GM18526 (cell line): Measurements from ENCODE around the gene PXMP2.

Source experiments
- POLR2A ChIP-seq: IDR thresholded peaks from 3 replicates; pipeline ENCODE4 v1.6.1; 2011; ENCODE audit not compliant: insufficient read length; ENCODE audit errors: extremely low read depth

The PXMP2 gene

DNA sequence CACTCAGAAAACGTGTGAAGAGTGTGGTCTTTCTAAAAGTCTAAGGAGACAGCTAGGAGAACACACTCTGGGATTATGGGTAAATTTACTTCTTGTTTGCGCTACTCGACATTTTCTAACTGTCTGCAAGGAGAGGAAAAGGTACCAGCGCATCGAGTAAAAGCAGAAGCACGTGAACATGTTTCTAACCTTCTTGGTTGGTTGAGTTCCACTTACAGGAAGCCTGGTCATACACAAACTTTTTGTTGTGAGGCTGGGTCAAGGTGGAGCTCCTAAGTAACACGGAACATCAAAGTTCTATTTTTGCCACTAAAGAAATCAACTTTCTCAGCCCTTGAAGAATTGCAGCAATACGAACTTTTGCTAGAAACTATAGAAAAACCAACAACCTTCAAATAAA, 54.2 kb downstream of the PXMP2 start:
- no peak for TF ChIP-seq POLR2A

DNA sequence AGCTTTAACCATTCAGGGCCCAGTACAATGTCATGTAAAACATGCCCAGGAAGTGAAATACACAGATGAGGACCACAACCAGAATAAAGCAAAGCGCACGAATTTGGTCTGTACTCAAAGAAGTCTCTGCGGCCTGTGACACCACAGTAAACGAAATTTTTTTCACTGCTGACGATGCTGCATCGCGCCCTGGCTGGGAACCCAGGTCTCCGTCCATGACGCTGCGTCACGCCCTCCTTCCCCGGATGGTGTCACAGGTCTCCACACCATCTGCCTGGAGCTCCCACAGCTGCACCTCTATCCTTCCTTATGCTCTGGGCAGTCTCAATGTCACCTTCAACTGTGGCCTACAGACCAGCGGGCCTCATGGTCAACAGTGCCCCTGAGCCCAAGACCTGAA, 56.4 kb downstream of the PXMP2 start:
- TF ChIP-seq POLR2A = no peak

DNA sequence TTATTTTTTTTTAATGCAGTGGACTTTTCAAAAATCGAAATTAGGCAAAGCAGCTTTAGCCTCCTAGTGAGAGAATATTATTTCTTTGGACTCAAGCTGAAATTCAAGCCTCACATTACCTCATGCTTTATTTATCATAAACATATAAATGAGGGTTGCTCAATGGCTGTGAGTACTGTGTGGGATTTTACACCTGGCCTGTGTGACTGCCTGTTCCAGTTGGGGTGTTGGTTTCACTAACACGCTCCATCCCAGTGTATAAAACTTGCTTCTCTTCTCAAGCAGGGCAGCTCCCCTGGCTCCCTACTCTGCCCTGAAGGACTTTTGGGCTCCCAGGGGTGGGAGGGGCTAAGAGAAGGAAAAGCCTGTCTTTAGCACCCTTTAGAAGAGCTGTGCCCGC, 59.2 kb downstream of the PXMP2 start:
- TF ChIP-seq POLR2A = no peak

DNA sequence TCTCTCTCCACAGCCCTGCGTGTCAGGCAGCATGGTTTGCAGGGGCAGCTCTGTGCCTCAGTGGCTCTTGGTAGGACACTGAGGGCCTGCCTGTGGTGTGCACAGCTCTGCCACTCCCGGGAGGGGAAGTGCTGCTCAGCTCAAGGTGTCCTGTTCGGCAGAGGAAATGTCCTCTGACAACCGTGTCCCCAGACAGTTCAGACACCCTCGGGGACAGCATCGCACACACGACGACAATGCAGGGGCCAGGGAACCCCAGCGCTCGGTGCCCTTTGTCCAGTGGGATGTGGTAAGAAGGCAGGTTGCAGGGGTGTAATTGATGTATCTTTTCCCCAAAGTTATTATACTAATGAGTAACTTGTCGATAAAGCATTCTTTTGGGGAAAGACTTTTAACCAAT, 60.0 kb downstream of the PXMP2 start:
- TF ChIP-seq POLR2A = no peak

DNA sequence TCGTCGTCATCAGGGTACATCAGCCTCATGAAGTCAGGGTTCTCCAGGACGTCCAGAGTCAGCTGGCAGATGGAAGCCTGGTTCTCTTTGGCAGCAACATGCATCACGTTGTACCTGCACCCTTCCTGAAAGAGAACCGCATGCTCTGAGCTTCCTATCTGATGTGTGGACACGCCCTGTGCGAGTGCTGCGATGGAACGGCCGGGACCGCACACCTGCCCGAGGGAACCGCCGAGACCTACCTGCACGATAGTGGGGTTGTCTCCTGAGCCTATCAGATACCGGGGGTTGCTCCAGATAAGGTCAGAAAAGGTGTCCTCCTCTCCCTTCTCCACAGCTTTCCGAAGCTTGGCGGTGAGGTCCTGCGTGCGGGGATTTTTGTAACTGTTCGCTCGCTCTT, 60.5 kb downstream of the PXMP2 start:
- no peak for TF ChIP-seq POLR2A

DNA sequence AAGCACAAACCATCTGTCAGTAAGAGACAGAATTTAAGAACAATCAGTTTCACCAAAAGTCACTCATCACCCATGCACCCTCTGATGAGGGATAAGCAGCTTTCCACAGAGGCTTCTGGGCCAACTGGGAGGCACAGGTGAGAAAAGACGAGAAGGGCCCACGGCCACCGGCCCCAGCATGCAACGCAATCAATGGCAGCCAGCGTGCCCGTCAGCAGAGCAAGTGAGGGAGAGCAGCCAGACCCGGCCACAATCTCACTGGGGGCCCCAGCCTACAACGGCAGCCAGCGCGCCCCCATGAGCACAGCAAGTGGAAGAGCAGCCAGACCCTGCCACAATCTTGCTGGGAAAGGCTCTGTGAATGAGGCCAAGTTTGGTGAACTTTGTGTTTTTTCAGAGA, 60.9 kb downstream of the PXMP2 start:
- TF ChIP-seq POLR2A = no peak

DNA sequence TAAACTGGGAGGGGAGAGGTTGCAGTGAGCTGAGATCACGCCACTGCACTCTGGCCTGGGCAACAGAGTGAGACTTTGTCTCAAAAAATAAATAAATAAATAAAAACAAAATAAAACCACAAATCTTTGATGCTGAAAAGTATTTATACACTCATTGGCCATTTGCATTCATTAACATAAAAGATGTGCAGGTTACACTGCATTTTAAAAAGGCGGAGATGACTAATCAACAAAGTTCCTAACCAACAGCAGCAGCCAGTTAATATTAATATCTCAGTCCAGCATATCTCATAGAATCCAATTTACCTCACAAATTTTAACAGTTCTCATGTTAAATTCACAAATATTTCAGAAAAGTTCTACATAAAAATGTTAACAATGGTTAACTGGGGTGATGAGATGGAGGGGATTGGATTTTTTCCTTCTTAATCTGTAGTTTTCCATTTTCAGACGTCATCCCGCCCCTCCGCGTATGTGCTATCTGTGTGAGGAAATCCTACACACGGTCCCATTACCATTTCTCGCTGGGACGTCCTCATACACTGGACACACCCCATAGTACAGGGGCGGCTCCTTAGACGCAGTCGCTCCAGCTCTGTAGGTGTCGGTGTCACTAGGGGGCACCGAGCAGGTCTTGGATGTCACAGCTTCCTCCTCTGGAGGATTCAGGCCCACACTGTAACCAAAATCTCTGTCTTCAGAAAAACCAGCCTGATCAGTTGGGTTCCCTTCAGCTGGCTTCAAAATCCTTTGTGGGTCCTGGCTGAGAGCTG, 67.0 kb downstream of the PXMP2 start:
- no peak for TF ChIP-seq POLR2A
